Prostate gland (tissue), 1 donor: ENCODE data around the gene GLG1.
"Not testable (repeated sequence)": the region's sequence is repeated elsewhere in the genome, so short reads cannot be mapped to it uniquely, and the experiment has no call there.

ENCODE experiments used
- POLR2A ChIP-seq: fragments of 450-650 bp; IDR thresholded peaks from one replicate; pipeline ENCODE4 v1.6.1; 2016; ENCODE audit warnings: antibody characterized with exemption, mild to moderate bottlenecking
- POLR2AphosphoS5 ChIP-seq: sonication (generic); formaldehyde crosslinking; IDR thresholded peaks from one replicate; pipeline ENCODE4 v1.6.1; 2017; ENCODE audit warnings: antibody characterized with exemption

GRCh38 chr16:74417897-74418296, 189.0 kb downstream of the GLG1 start:
- TF ChIP-seq POLR2AphosphoS5, POLR2A: not testable (repeated sequence)
